Measurements from ENCODE around the gene VENTX. TPM values are rescaled to one million over a fixed set of nuclear protein-coding genes. Genes with fewer than 3 reads are reported as not detected.

The VENTX gene
- total RNA-seq, 3 donors from 2014 or later (not counting 1 experiment from before 2014, with no cell fraction given): 0.48 to 4.1 (median 0.75) TPM

DNA sequence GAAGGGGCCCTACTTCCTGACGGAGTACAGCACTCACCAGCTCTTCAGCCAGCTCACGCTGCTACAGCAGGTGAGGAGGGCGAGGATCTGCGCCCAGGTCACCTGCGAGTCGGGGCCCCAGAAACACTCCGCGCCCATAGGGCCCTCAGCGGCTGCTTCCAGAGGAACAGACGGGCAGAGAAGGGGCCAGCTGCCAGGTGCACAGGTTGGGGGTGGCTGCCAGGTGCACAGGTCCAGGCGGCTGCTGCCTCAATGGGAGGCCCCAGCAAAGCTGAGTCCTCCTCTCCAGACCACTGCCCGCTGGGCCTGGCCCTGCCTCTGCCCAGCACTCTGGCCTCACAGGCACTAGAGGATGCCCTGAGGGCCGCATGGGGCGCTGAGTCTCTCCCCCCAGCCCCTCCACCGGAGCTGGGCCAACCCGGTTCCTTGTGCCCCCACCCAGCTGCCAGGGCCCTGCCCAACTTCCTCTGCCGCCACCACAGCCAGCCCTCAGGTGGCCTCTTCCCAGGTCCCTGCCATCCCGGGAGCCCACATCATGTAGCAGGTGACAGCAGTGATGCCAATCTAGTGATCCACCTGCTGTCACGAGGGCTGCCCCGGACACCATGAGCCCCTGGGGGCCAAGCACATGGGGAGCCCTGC lies 24.7 kb upstream of the VENTX start:
- Histone ChIP-seq H3K27me3 (ENCODE audit: control insufficient read depth, insufficient read depth, low read length) (no peaks in the 10 kb centered on the region), H3K4me1 (ENCODE audit: control insufficient read depth, insufficient read depth, low read length) (peaks cover 4% of the 10 kb centered on the region), H3K9me3 (ENCODE audit: control insufficient read depth, insufficient read depth, low read length) (no peaks in the 10 kb centered on the region), H3K27ac (ENCODE audit: low read length) (no peak overlapping the region), H3K4me3 (ENCODE audit: low read length) (no peak overlapping the region), H3K36me3 (ENCODE audit: control insufficient read depth, insufficient read depth, low read length) (no peaks in the 10 kb centered on the region)
- intact Hi-C loops (cut with micrococcal nuclease): no loop called here
- no peak for ATAC-seq
- H3K27me3 Mint-ChIP-seq (ENCODE audit: low read depth in 2 of 2): peaks cover 0 to 2% of the 10 kb centered on the region in 2 donors
- DNase-seq: no peak
- H3K9me3 Mint-ChIP-seq: no peaks in the 10 kb centered on the region
- H3K27ac Mint-ChIP-seq: no peak overlapping the region
- peaks cover 0 to 4% of the 10 kb centered on the region in 2 donors for H3K4me1 Mint-ChIP-seq
- 83% methylated on average over 20 of the region's 20 CpGs for WGBS (ENCODE audit: insufficient coverage)
- H3K4me3 Mint-ChIP-seq: no peak overlapping the region
- TF ChIP-seq, protein P1, sequence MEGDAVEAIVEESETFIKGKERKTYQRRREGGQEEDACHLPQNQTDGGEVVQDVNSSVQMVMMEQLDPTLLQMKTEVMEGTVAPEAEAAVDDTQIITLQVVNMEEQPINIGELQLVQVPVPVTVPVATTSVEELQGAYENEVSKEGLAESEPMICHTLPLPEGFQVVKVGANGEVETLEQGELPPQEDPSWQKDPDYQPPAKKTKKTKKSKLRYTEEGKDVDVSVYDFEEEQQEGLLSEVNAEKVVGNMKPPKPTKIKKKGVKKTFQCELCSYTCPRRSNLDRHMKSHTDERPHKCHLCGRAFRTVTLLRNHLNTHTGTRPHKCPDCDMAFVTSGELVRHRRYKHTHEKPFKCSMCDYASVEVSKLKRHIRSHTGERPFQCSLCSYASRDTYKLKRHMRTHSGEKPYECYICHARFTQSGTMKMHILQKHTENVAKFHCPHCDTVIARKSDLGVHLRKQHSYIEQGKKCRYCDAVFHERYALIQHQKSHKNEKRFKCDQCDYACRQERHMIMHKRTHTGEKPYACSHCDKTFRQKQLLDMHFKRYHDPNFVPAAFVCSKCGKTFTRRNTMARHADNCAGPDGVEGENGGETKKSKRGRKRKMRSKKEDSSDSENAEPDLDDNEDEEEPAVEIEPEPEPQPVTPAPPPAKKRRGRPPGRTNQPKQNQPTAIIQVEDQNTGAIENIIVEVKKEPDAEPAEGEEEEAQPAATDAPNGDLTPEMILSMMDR (IDR thresholded peaks at IDR 0.05): no peak
- no peaks in the 10 kb centered on the region for H3K36me3 Mint-ChIP-seq

DNA sequence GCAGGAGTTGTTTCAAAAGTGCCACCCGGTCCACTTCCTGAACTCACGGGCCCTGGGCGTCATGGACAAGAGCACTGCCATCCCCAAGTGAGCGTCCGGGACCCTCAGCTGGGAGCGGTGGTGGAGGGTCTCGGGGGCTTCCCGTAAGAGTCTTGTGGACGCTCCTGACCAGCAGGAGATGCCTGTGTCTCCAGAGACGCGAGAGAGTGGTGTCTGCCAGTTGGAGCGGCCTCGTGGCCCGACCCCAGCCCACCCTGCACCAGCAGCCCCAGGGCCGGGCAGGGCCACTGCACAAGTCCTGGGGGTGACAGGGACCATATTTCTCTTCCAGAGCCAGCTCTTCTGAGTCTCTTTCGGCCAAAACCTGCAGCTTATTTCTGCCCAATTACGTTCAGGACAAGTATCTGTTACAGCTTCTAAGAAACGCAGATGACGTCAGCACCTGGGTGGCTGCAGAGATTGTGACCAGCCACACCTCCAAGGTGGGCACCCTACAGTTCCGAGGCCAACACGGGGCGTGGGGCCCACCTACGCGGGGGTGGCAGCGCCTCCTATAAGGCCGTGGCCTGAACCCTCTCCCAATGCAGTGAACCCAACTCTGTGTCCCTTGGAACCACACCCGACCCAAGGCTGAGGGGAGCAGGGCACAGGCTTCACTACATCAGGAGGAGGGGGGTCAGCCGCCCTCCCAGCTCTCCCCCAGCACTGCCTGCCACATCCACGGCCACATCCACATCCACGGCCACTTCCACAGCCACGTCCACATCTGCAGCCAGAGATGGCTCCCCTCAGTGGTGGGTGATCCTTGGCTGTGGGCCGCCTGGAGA lies 23.8 kb upstream of the VENTX start:
- intact Hi-C loops (cut with micrococcal nuclease): no loop called here
- H3K36me3 ChIP-seq (ENCODE audit: control insufficient read depth, insufficient read depth, low read length): no peaks in the 10 kb centered on the region
- DNase-seq (no peak), ATAC-seq (no peak)
- H3K4me1 ChIP-seq (ENCODE audit: control insufficient read depth, insufficient read depth, low read length): peaks cover 4% of the 10 kb centered on the region
- H3K36me3 Mint-ChIP-seq: no peaks in the 10 kb centered on the region
- H3K9me3 ChIP-seq (ENCODE audit: control insufficient read depth, insufficient read depth, low read length): no peaks in the 10 kb centered on the region
- no peaks in the 10 kb centered on the region for H3K27me3 ChIP-seq (ENCODE audit: control insufficient read depth, insufficient read depth, low read length)
- no peak overlapping the region for H3K27ac ChIP-seq (ENCODE audit: low read length)
- no peaks in the 10 kb centered on the region for H3K9me3 Mint-ChIP-seq
- 86% methylated on average over 32 of the region's 32 CpGs for WGBS (ENCODE audit: insufficient coverage)
- H3K27me3 Mint-ChIP-seq (ENCODE audit: low read depth in 2 of 2): peaks cover 0 to 2% of the 10 kb centered on the region in 2 donors
- peaks cover 0 to 4% of the 10 kb centered on the region in 2 donors for H3K4me1 Mint-ChIP-seq
- TF ChIP-seq, protein P1 (IDR thresholded peaks at IDR 0.05): no peak
- H3K4me3 ChIP-seq (ENCODE audit: low read length): no peak overlapping the region
- no peak overlapping the region for H3K4me3 Mint-ChIP-seq
- H3K27ac Mint-ChIP-seq: no peak overlapping the region

DNA sequence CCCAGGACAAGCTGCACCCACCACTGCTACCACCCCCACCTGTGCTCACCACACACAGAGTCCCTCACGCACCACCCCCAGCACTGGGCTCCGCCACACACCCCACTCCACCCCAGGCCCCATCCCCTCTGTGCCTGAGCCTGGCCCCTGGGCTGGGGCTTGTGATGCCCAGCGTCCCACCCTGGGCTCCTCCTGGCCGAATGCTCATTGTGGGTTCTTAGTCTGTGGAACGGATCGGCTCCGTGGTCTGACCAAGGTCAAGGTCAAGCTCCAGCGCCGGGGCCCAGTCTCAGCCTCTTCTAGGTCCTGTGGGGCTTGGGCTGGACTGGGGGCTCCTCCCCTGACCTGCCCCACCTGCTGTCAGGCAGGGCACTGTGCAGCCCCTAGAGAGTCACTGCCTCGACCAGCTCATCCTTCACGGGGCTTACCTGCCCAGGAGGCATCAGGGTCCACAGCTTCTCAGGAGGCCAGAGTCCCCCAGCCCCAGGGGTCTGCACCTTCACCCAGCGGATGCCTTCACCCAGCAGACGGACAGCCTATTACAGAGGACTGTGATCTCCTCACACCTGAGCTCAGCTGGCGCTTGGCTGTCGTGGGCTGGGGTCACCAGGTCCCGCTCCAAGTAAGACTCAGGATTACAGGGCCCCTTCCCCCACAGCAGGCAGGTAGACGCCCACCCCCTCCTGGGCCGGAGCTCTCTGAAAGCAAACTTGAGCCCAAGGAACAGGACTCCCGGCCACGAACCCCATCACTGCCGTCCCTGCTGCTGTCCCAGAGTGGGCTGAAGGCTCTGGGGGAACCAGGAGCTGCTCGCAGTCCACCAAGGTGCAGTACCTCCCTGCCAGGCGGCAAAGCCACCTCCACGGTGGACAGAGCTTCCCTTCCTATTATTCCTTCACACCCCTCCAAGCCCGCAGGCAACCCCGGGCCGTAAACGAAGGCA lies 22.9 kb upstream of the VENTX start:
- Histone ChIP-seq H3K4me1 (ENCODE audit: control insufficient read depth, insufficient read depth, low read length) (peaks cover 4% of the 10 kb centered on the region), H3K27ac (ENCODE audit: low read length) (no peak overlapping the region), H3K9me3 (ENCODE audit: control insufficient read depth, insufficient read depth, low read length) (no peaks in the 10 kb centered on the region), H3K36me3 (ENCODE audit: control insufficient read depth, insufficient read depth, low read length) (no peaks in the 10 kb centered on the region), H3K4me3 (ENCODE audit: low read length) (no peak overlapping the region), H3K27me3 (ENCODE audit: control insufficient read depth, insufficient read depth, low read length) (peaks cover 2% of the 10 kb centered on the region)
- WGBS (ENCODE audit: insufficient coverage): 84% methylated on average over 28 of the region's 28 CpGs
- H3K4me3 Mint-ChIP-seq: no peak overlapping the region
- no peak for DNase-seq
- intact Hi-C loops (cut with micrococcal nuclease): no loop called here
- no peak for ATAC-seq
- TF ChIP-seq, protein P1 (IDR thresholded peaks at IDR 0.05): no peak
- H3K4me1 Mint-ChIP-seq: peaks cover 0 to 4% of the 10 kb centered on the region in 2 donors
- H3K9me3 Mint-ChIP-seq: no peaks in the 10 kb centered on the region
- peaks cover 0 to 2% of the 10 kb centered on the region in 2 donors for H3K27me3 Mint-ChIP-seq (ENCODE audit: low read depth in 2 of 2)
- no peaks in the 10 kb centered on the region for H3K36me3 Mint-ChIP-seq
- H3K27ac Mint-ChIP-seq: no peak overlapping the region

Data from natural killer cell (primary cell).